Dermis microvascular lymphatic vessel endothelial cell (primary cell): ENCODE measurements around the gene ZSCAN23. TPM values are rescaled to one million over a fixed set of nuclear protein-coding genes. Genes with fewer than 3 reads are reported as not detected.

Source experiments
- total RNA-seq: library from RNA; depleted of rRNA; stranded (reverse); fragments of >200 nt; gene quantifications from 2 replicates; pipeline ENCODE4 v1.2.1, GENCODE V29; 2014

Gene ZSCAN23
- total RNA-seq, 1 donor from 2014 or later, result 0.26 TPM

Other genes with a start within 250 kb of the ZSCAN23 start
- 6.5 and 8.6 TPM in 2 replicates for gene ZSCAN9, start 218.2 kb downstream of the ZSCAN23 start, total RNA-seq
- gene ZKSCAN4, start 191.2 kb downstream of the ZSCAN23 start, total RNA-seq, result 3.0 and 4.3 TPM in 2 replicates
- under 0.01 and 0.38 TPM in 2 replicates for gene NKAPL, start 184.2 kb downstream of the ZSCAN23 start, total RNA-seq
- gene ZSCAN26, start 176.3 kb downstream of the ZSCAN23 start, total RNA-seq, result 6.4 and 9.0 TPM in 2 replicates
- gene PGBD1, start 161.9 kb downstream of the ZSCAN23 start, total RNA-seq, result 4.6 and 5.2 TPM in 2 replicates
- gene ZSCAN31, start 107.3 kb downstream of the ZSCAN23 start, total RNA-seq, result 6.6 and 12.1 TPM in 2 replicates
- gene ZKSCAN3, start 93.5 kb downstream of the ZSCAN23 start, total RNA-seq, result 4.2 and 4.6 TPM in 2 replicates
- 2.1 and 3.2 TPM in 2 replicates for gene ZSCAN12, start 43.7 kb downstream of the ZSCAN23 start, total RNA-seq
- not detected in 2 replicates for gene GPX6, start 72.3 kb upstream of the ZSCAN23 start, total RNA-seq
- not detected in 2 replicates for gene GPX5, start 82.4 kb upstream of the ZSCAN23 start, total RNA-seq